ENCODE data around the gene MT1A.

The MT1A gene

DNA sequence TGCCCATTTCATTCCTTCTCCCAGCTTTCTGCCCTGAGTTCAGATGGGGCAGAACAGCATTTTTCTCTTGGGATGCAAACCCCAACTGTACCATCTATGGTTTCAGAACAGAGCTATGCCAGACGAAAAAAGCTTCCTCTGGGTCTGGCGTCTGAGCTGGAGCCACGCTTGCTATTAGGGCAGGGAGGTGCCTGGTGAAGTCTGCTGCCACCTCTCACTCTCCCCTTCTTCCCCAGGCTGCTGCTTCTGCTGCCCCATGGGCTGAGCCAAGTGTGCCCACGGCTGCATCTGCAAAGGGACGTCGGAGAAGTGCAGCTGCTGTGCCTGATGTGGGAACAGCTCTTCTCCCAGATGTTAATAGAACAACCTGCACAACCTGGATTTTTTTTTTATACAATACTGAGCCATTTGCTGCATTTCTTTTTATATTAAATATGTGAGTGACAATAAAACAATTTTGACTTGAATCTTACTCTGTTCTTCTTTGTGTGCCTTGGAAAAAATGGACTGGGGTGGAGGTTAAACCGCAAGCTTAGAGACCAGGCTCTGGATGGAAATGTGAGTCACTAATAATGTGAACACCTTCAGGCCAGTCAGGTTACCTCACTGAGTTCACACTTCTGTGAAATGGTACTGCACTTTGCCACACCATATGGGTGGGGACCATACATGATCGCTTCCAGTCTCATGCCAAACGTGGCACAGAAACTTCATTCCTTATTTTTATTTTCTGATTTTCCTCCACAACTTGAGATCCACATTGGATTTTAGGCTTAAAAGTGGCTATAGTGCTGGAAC, 1.7 kb upstream of the MT1A start:
- TF ChIP-seq, protein P1, sequence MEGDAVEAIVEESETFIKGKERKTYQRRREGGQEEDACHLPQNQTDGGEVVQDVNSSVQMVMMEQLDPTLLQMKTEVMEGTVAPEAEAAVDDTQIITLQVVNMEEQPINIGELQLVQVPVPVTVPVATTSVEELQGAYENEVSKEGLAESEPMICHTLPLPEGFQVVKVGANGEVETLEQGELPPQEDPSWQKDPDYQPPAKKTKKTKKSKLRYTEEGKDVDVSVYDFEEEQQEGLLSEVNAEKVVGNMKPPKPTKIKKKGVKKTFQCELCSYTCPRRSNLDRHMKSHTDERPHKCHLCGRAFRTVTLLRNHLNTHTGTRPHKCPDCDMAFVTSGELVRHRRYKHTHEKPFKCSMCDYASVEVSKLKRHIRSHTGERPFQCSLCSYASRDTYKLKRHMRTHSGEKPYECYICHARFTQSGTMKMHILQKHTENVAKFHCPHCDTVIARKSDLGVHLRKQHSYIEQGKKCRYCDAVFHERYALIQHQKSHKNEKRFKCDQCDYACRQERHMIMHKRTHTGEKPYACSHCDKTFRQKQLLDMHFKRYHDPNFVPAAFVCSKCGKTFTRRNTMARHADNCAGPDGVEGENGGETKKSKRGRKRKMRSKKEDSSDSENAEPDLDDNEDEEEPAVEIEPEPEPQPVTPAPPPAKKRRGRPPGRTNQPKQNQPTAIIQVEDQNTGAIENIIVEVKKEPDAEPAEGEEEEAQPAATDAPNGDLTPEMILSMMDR (IDR thresholded peaks at IDR 0.05; ENCODE audit: insufficient read depth, low read depth, low read length, missing control alignments): no peak
- DNase-seq (ENCODE audit: low read depth): no peak
- no peak overlapping the region for H3K4me3 ChIP-seq (ENCODE audit: low read depth, low read length)

DNA sequence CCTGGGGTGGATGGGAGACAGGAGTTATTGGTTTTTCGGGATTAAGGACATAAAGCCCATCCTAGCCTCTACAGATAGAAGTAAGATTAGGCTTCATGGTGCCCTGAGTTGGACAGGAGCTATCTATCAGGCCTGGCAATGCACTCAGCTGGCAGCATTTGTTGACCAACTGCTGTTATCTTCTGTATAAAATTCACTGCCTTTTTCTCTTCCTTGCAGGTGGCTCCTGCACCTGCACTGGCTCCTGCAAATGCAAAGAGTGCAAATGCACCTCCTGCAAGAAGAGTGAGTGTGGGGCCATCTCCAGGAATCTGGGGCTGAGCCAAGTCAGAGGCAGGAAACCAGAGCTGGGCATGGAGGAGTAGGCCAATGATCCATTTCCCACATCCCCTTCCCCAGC, 579 bp downstream of the MT1A start:
- no peak for DNase-seq (ENCODE audit: low read depth)
- H3K4me3 ChIP-seq (ENCODE audit: low read depth, low read length): no peak overlapping the region
- TF ChIP-seq, protein P1 (IDR thresholded peaks at IDR 0.05; ENCODE audit: insufficient read depth, low read depth, low read length, missing control alignments): no peak

- TF ChIP-seq, protein P1 (IDR thresholded peaks at IDR 0.05; ENCODE audit: insufficient read depth, low read depth, low read length, missing control alignments): no peak
- no peak overlapping the region for H3K4me3 ChIP-seq (ENCODE audit: low read depth, low read length)
- no peak for DNase-seq (ENCODE audit: low read depth)
Measured at GRCh38 chr16:56640076-56640475, 1.6 kb downstream of the MT1A start.

GRCh38 chr16:56641166-56641565, 2.7 kb downstream of the MT1A start:
- no peak for DNase-seq (ENCODE audit: low read depth)
- no peak overlapping the region for H3K4me3 ChIP-seq (ENCODE audit: low read depth, low read length)
- TF ChIP-seq, protein P1 (IDR thresholded peaks at IDR 0.05; ENCODE audit: insufficient read depth, low read depth, low read length, missing control alignments): no peak

GRCh38 chr16:56643080-56643778, 4.8 kb downstream of the MT1A start:
- DNase-seq (ENCODE audit: low read depth): peak; percentile 59
- TF ChIP-seq, protein P1 (IDR thresholded peaks at IDR 0.05; ENCODE audit: insufficient read depth, low read depth, low read length, missing control alignments): peak; percentile 6
- H3K4me3 ChIP-seq (ENCODE audit: low read depth, low read length): no peak overlapping the region

DNA sequence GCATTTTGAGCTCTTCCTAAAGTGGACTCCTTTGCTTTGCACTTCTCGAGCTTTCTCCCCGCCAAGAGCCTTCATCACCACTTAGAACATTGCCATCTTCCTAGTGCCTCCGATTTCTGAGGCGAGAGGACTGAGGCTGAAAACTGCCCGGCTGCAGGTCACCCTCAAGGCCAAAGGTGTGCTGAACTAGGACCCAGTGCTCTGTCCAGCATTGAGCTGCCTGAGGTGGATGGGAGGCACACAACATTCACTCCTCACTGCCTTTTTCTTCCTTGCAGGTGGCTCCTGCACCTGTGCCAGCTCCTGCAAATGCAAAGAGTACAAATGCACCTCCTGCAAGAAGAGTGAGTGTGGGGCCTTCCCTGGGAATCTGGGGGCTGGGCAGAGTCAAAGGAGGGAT, 5.4 kb downstream of the MT1A start:
- TF ChIP-seq, protein P1 (IDR thresholded peaks at IDR 0.05; ENCODE audit: insufficient read depth, low read depth, low read length, missing control alignments): no peak
- H3K4me3 ChIP-seq (ENCODE audit: low read depth, low read length): no peak overlapping the region

More for the DNA sequence above, 5.4 kb downstream of the MT1A start:
- no peak for DNase-seq (ENCODE audit: low read depth)

Data from GM12865 (cell line).